ENCODE results near the gene TMEM235. TPM values are rescaled to one million over a fixed set of nuclear protein-coding genes. Genes with fewer than 3 reads are reported as not detected.

Gene TMEM235
- total RNA-seq, 3 donors from 2014 or later = not detected

GRCh38 chr17:78241277-78242023 lies 10.0 kb downstream of the TMEM235 start:
- intact Hi-C loops (cut with DNase I; ENCODE audit: low total_unique reads) = no loop called here

GRCh38 chr17:78242024-78242742 lies 10.8 kb downstream of the TMEM235 start:
- Histone ChIP-seq H3K27ac (no peak overlapping the region), H3K4me1 (no peaks in the 10 kb centered on the region), H3K36me3 (no peaks in the 10 kb centered on the region), H3K4me3 (no peak overlapping the region), H3K27me3 (no peaks in the 10 kb centered on the region), H3K9me3 (no peaks in the 10 kb centered on the region)
- no peak for TF ChIP-seq POLR2A (IDR thresholded peaks at IDR 0.05)
- no peak for TF ChIP-seq CTCF (IDR thresholded peaks at IDR 0.05)
- TF ChIP-seq POLR2AphosphoS5 (IDR thresholded peaks at IDR 0.05) = no peak
- intact Hi-C loops (cut with DNase I; ENCODE audit: low total_unique reads) = no loop called here
- DNase-seq (ENCODE audit: low spot score in 2 of 2) = no peak

More at GRCh38 chr17:78241277-78242023, 10.0 kb downstream of the TMEM235 start:
- no peak for DNase-seq (ENCODE audit: low spot score in 2 of 2)
- Histone ChIP-seq H3K9me3 (no peaks in the 10 kb centered on the region), H3K27me3 (no peaks in the 10 kb centered on the region), H3K27ac (no peak overlapping the region), H3K4me3 (no peak overlapping the region), H3K36me3 (no peaks in the 10 kb centered on the region), H3K4me1 (no peaks in the 10 kb centered on the region)
- TF ChIP-seq CTCF (IDR thresholded peaks at IDR 0.05) (no peak), POLR2A (IDR thresholded peaks at IDR 0.05) (no peak), POLR2AphosphoS5 (IDR thresholded peaks at IDR 0.05) (no peak)

GRCh38 chr17:78247304-78247703 lies 15.9 kb downstream of the TMEM235 start:
- H3K27me3 ChIP-seq = no peaks in the 10 kb centered on the region
- H3K9me3 ChIP-seq = no peaks in the 10 kb centered on the region
- H3K4me3 ChIP-seq = no peak overlapping the region
- no peak for TF ChIP-seq CTCF (IDR thresholded peaks at IDR 0.05)
- TF ChIP-seq POLR2AphosphoS5 (IDR thresholded peaks at IDR 0.05) = no peak
- TF ChIP-seq POLR2A (IDR thresholded peaks at IDR 0.05) = no peak
- no peaks in the 10 kb centered on the region for H3K4me1 ChIP-seq
- no peak for DNase-seq (ENCODE audit: low spot score in 2 of 2)
- intact Hi-C loops (cut with DNase I; ENCODE audit: low total_unique reads) = no loop called here
- H3K36me3 ChIP-seq = no peaks in the 10 kb centered on the region
- H3K27ac ChIP-seq = peak overlapping the region in 1 of 2 donors; percentile 86

- Histone ChIP-seq H3K27ac (peak overlapping the region in 1 of 2 donors; percentile 86), H3K4me1 (no peaks in the 10 kb centered on the region), H3K4me3 (peak overlapping the region in 1 of 3 donors; percentile 52)
Measured at GRCh38 chr17:78248051-78248914, 16.9 kb downstream of the TMEM235 start.

More at GRCh38 chr17:78248051-78248914, 16.9 kb downstream of the TMEM235 start:
- Histone ChIP-seq H3K27me3 (no peaks in the 10 kb centered on the region), H3K9me3 (no peaks in the 10 kb centered on the region), H3K36me3 (no peaks in the 10 kb centered on the region)
- TF ChIP-seq CTCF (IDR thresholded peaks at IDR 0.05) (no peak), POLR2AphosphoS5 (IDR thresholded peaks at IDR 0.05) (no peak)
- no peak for DNase-seq (ENCODE audit: low spot score in 2 of 2)
- intact Hi-C loops (cut with DNase I; ENCODE audit: low total_unique reads) = no loop called here
